Neural progenitor cell (in vitro differentiated cells): ENCODE data around the gene TMEM14A. TPM values are rescaled to one million over a fixed set of nuclear protein-coding genes. Genes with fewer than 3 reads are reported as not detected.

Source experiments
- DNase-seq: peaks from one replicate; pipeline ENCODE4 v3.0.0-alpha.2; 2016; ENCODE audit warnings: low spot score
- H2AFZ ChIP-seq: fragments of 200-600 bp; sonication (generic); replicated peaks from 2 replicates; pipeline ENCODE4 v1.6.1; 2016; ENCODE audit warnings: antibody characterized with exemption
- H3F3A ChIP-seq: fragments of 200-600 bp; sonication (generic); 2 replicates; pipeline ENCODE4 v1.6.1; 2016; ENCODE audit warnings: antibody characterized with exemption, low read depth
- H3K27ac ChIP-seq: fragments of 200-600 bp; sonication (generic); 2 replicates; pipeline ENCODE4 v1.5.1; 2016; ENCODE audit warnings: mild to moderate bottlenecking
- H3K27me3 ChIP-seq: fragments of 200-600 bp; sonication (generic); 2 replicates; pipeline ENCODE4 v1.6.1; 2016; ENCODE audit warnings: mild to moderate bottlenecking, moderate library complexity
- H3K36me3 ChIP-seq: fragments of 200-600 bp; sonication (generic); 2 replicates; pipeline ENCODE4 v1.5.1; 2016
- H3K4me1 ChIP-seq: fragments of 200-600 bp; sonication (generic); 2 replicates; pipeline ENCODE4 v1.6.1; 2016; ENCODE audit warnings: mixed run types
- H3K4me2 ChIP-seq: fragments of 200-600 bp; sonication (generic); 2 replicates; pipeline ENCODE4 v1.6.1; 2016
- H3K4me3 ChIP-seq: fragments of 200-600 bp; sonication (generic); 2 replicates; pipeline ENCODE4 v1.5.1; 2016
- H3K79me2 ChIP-seq: fragments of 200-600 bp; sonication (generic); 2 replicates; pipeline ENCODE4 v1.6.1; 2016; ENCODE audit warnings: low read depth
- H3K9ac ChIP-seq: fragments of 200-600 bp; sonication (generic); 2 replicates; pipeline ENCODE4 v1.6.1; 2016
- H3K9me3 ChIP-seq: fragments of 200-600 bp; sonication (generic); 2 replicates; pipeline ENCODE4 v1.5.1; 2016; ENCODE audit warnings: low read depth
- H4K20me1 ChIP-seq: fragments of 200-600 bp; sonication (generic); 2 replicates; pipeline ENCODE4 v1.6.1; 2016; ENCODE audit warnings: low read depth
- H3K27ac Mint-ChIP-seq: 3 replicates; pipeline ENCODE4 v1.8.0; 2021; ENCODE audit warnings: mixed read lengths
- H3K27me3 Mint-ChIP-seq: 2 replicates; pipeline ENCODE4 v1.8.0; 2022; ENCODE audit warnings: low read depth, mild to moderate bottlenecking, inconsistent platforms, moderate library complexity, mixed read lengths; ENCODE audit not compliant: insufficient read depth
- H3K36me3 Mint-ChIP-seq: 3 replicates; pipeline ENCODE4 v1.8.0; 2021; ENCODE audit warnings: mixed read lengths
- H3K4me1 Mint-ChIP-seq: 3 replicates; pipeline ENCODE4 v1.8.0; 2021; ENCODE audit warnings: mixed read lengths
- H3K4me3 Mint-ChIP-seq: 3 replicates; pipeline ENCODE4 v1.8.0; 2021; ENCODE audit warnings: mild to moderate bottlenecking, moderate library complexity, mixed read lengths
- H3K9me3 Mint-ChIP-seq: 3 replicates; pipeline ENCODE4 v1.8.0; 2020; ENCODE audit warnings: mixed read lengths
- CTCF ChIP-seq: fragments of 200-600 bp; sonication (generic); IDR thresholded peaks from 2 replicates; pipeline ENCODE4 v1.5.1; 2017; ENCODE audit warnings: antibody characterized with exemption, mild to moderate bottlenecking
- EZH2 ChIP-seq: fragments of 200-600 bp; sonication (generic); IDR thresholded peaks from 2 replicates; pipeline ENCODE4 v1.6.1; 2017; ENCODE audit warnings: antibody characterized with exemption, mild to moderate bottlenecking, moderate library complexity
- EZH2phosphoT487 ChIP-seq: fragments of 200-600 bp; sonication (generic); IDR thresholded peaks from 2 replicates; pipeline ENCODE4 v1.6.1; 2017; ENCODE audit warnings: antibody characterized with exemption
- total RNA-seq: library from RNA; depleted of rRNA; stranded (reverse); fragments of >200 nt; gene quantifications from 2 replicates; pipeline ENCODE4 v1.2.3, GENCODE V29; 2015; ENCODE audit warnings: low replicate concordance

TMEM14A gene
- total RNA-seq, 1 donor from 2014 or later = 33.7 TPM

GRCh38 chr6:52632011-52632410 is 38.9 kb upstream of the TMEM14A start:
- no peak for TF ChIP-seq EZH2phosphoT487
- TF ChIP-seq EZH2 = no peak
- TF ChIP-seq CTCF = no peak
- no peak overlapping the region for H3K4me3 ChIP-seq

GRCh38 chr6:52634211-52634610 is 36.7 kb upstream of the TMEM14A start:
- no peaks in the 10 kb centered on the region for H3K79me2 ChIP-seq
- no peaks in the 10 kb centered on the region for H4K20me1 ChIP-seq
- no peak overlapping the region for H2AFZ ChIP-seq
- H3K4me1 ChIP-seq = no peaks in the 10 kb centered on the region
- TF ChIP-seq EZH2phosphoT487 (no peak), EZH2 (no peak), CTCF (no peak)
- H3K4me3 Mint-ChIP-seq = no peak overlapping the region
- no peaks in the 10 kb centered on the region for H3K27me3 Mint-ChIP-seq
- H3K4me2 ChIP-seq = no peak overlapping the region
- H3K27me3 ChIP-seq = no peaks in the 10 kb centered on the region
- H3K4me1 Mint-ChIP-seq = peaks cover 12% of the 10 kb centered on the region
- H3K27ac ChIP-seq = no peak overlapping the region
- no peak overlapping the region for H3K27ac Mint-ChIP-seq
- H3K9ac ChIP-seq = no peak overlapping the region
- no peaks in the 10 kb centered on the region for H3K36me3 Mint-ChIP-seq
- no peak for DNase-seq
- no peaks in the 10 kb centered on the region for H3K9me3 Mint-ChIP-seq
- no peaks in the 10 kb centered on the region for H3F3A ChIP-seq
- no peaks in the 10 kb centered on the region for H3K9me3 ChIP-seq
- H3K36me3 ChIP-seq = no peaks in the 10 kb centered on the region
- no peak overlapping the region for H3K4me3 ChIP-seq

More at GRCh38 chr6:52632011-52632410, 38.9 kb upstream of the TMEM14A start:
- Mint-ChIP-seq H3K27ac (no peak overlapping the region), H3K36me3 (no peaks in the 10 kb centered on the region), H3K27me3 (no peaks in the 10 kb centered on the region), H3K9me3 (no peaks in the 10 kb centered on the region), H3K4me3 (no peak overlapping the region), H3K4me1 (peaks cover 12% of the 10 kb centered on the region)
- DNase-seq = no peak
- Histone ChIP-seq H3K9ac (no peak overlapping the region), H3K79me2 (no peaks in the 10 kb centered on the region), H3K4me2 (no peak overlapping the region), H3K9me3 (no peaks in the 10 kb centered on the region), H4K20me1 (no peaks in the 10 kb centered on the region), H3K27me3 (no peaks in the 10 kb centered on the region), H3K4me1 (no peaks in the 10 kb centered on the region), H3F3A (no peaks in the 10 kb centered on the region), H3K27ac (no peak overlapping the region), H2AFZ (no peak overlapping the region), H3K36me3 (no peaks in the 10 kb centered on the region)

GRCh38 chr6:52635049-52635577 is 35.8 kb upstream of the TMEM14A start:
- Histone ChIP-seq H4K20me1 (no peaks in the 10 kb centered on the region), H3K9ac (no peak overlapping the region), H2AFZ (peak overlapping the region; percentile 61), H3K4me3 (no peak overlapping the region), H3K4me2 (no peak overlapping the region), H3K36me3 (no peaks in the 10 kb centered on the region), H3K4me1 (no peaks in the 10 kb centered on the region), H3K27ac (no peak overlapping the region), H3K79me2 (no peaks in the 10 kb centered on the region), H3K27me3 (no peaks in the 10 kb centered on the region), H3K9me3 (no peaks in the 10 kb centered on the region), H3F3A (no peaks in the 10 kb centered on the region)
- H3K9me3 Mint-ChIP-seq = no peaks in the 10 kb centered on the region
- no peak overlapping the region for H3K4me3 Mint-ChIP-seq
- peak overlapping the region; percentile 4 for H3K27ac Mint-ChIP-seq
- H3K36me3 Mint-ChIP-seq = no peaks in the 10 kb centered on the region
- TF ChIP-seq CTCF (no peak), EZH2 (no peak), EZH2phosphoT487 (no peak)
- DNase-seq = no peak
- H3K27me3 Mint-ChIP-seq = no peaks in the 10 kb centered on the region
- peaks cover 17% of the 10 kb centered on the region for H3K4me1 Mint-ChIP-seq
